ENCODE data around the gene MAPK1.
"Not testable (repeated sequence)": the region's sequence is repeated elsewhere in the genome, so short reads cannot be mapped to it uniquely, and the experiment has no call there.

The MAPK1 gene

GRCh38 chr22:21845558-21846453, 21.6 kb downstream of the MAPK1 start:
- DNase-seq, result no peak

GRCh38 chr22:21842946-21843345, 24.5 kb downstream of the MAPK1 start:
- DNase-seq, result no peak

GRCh38 chr22:21841422-21841821, 26.0 kb downstream of the MAPK1 start:
- DNase-seq, result no peak

- no peak for DNase-seq
Measured at GRCh38 chr22:21840236-21840823, 27.1 kb downstream of the MAPK1 start.

- DNase-seq, result no peak
Measured at GRCh38 chr22:21839765-21840140, 27.7 kb downstream of the MAPK1 start.

- not testable (repeated sequence) for DNase-seq
Measured at GRCh38 chr22:21839104-21839764, 28.2 kb downstream of the MAPK1 start.

GRCh38 chr22:21837248-21837979, 30.0 kb downstream of the MAPK1 start:
- no peak for DNase-seq

- DNase-seq, result not testable (repeated sequence)
Measured at GRCh38 chr22:21836486-21836885, 31.0 kb downstream of the MAPK1 start.

- no peak for DNase-seq
Measured at GRCh38 chr22:21835378-21835777, 32.1 kb downstream of the MAPK1 start.

GRCh38 chr22:21834869-21835268, 32.6 kb downstream of the MAPK1 start:
- no peak for DNase-seq

- no peak for DNase-seq
Measured at GRCh38 chr22:21832291-21833290, 34.9 kb downstream of the MAPK1 start.

- DNase-seq, result no peak
Measured at GRCh38 chr22:21829523-21829922, 37.9 kb downstream of the MAPK1 start.

- DNase-seq, result no peak
Measured at GRCh38 chr22:21828268-21828638, 39.2 kb downstream of the MAPK1 start.

- DNase-seq, result no peak
Measured at GRCh38 chr22:21827628-21828267, 39.7 kb downstream of the MAPK1 start.

- DNase-seq, result no peak
Measured at GRCh38 chr22:21826204-21826603, 41.2 kb downstream of the MAPK1 start.

- DNase-seq, result not testable (repeated sequence)
Measured at GRCh38 chr22:21824962-21825361, 42.5 kb downstream of the MAPK1 start.

GRCh38 chr22:21824445-21824912, 43.0 kb downstream of the MAPK1 start:
- no peak for DNase-seq

- no peak for DNase-seq
Measured at GRCh38 chr22:21823740-21824444, 43.6 kb downstream of the MAPK1 start.

- no peak for DNase-seq
Measured at GRCh38 chr22:21819183-21819770, 48.2 kb downstream of the MAPK1 start.

Data from NCI-H510A (cell line).